Measurements from ENCODE around the gene KRT36.

The KRT36 gene

DNA sequence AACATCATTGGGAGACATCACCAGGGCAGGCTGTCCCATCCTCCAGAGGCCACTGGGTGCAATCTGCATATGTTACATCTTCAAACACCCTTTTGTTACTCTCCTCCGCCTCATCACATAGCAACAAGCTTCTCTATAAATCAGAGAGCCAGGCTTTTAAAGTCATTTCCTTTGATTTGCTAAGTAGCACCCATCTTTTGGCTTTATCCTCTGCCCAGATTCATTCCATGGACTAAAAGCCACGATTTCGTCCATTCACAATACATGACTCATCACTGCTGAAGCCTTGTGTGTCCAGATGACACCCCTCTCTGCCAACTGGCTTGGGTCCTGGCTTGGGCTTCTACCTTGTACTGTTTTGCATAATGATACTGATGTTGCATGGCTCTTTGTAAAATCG lies 47.0 kb downstream of the KRT36 start:
- H3K36me3 ChIP-seq (ENCODE audit: control insufficient read depth, low read depth, low read length) = no peaks in the 10 kb centered on the region
- H3K4me1 ChIP-seq (ENCODE audit: control insufficient read depth, low read depth, low read length) = no peaks in the 10 kb centered on the region
- no peaks in the 10 kb centered on the region for H3K27me3 ChIP-seq (ENCODE audit: control insufficient read depth, insufficient read depth, low read length)
- H3K27ac ChIP-seq (ENCODE audit: low read length) = no peak overlapping the region
- H3K9ac ChIP-seq (ENCODE audit: low read length) = no peak overlapping the region
- no peak overlapping the region for H3K4me3 ChIP-seq (ENCODE audit: low read length)
- H3K9me3 ChIP-seq (ENCODE audit: control insufficient read depth, low read depth, low read length) = no peaks in the 10 kb centered on the region

DNA sequence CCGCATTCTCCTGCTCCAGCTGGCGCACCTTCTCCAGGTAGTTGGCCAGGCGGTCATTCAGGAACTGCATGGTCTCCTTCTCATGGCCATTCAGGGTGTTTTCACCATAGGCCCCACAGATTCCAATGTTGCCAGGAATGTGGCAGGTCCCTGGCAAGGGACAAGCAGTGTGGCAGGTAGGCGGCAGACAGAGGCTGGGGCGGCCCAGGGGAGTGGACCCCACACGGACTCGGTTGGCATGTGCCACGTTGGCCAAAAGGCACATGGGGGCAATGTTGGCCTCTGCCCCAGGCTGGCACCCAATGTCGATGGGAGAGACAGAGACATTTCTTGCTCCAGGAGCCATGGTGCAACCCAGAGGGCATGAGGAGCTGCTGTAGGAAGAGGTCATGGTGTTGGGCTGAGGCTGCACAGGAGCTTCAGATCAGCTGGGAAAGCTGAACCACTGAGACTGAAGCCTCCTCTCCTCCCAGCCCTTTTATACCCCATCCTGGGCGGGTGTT lies 49.1 kb downstream of the KRT36 start, which contains the start of gene KRT38:
KRT38 (minus strand) TSS at position 453 of the 503 bp plus-strand sequence; CDS start at position 391, 62 bp downstream.
- Histone ChIP-seq H3K4me3 (ENCODE audit: low read length) (no peak within 1 kb of the TSS), H3K9me3 (ENCODE audit: control insufficient read depth, low read depth, low read length) (no peaks in the 10 kb centered on the region), H3K9ac (ENCODE audit: low read length) (no peak within 1 kb of the TSS), H3K27me3 (ENCODE audit: control insufficient read depth, insufficient read depth, low read length) (no peaks in the 10 kb centered on the region), H3K36me3 (ENCODE audit: control insufficient read depth, low read depth, low read length) (no peaks in the 10 kb centered on the region), H3K27ac (ENCODE audit: low read length) (no peak within 1 kb of the TSS), H3K4me1 (ENCODE audit: control insufficient read depth, low read depth, low read length) (no peaks in the 10 kb centered on the region)

DNA sequence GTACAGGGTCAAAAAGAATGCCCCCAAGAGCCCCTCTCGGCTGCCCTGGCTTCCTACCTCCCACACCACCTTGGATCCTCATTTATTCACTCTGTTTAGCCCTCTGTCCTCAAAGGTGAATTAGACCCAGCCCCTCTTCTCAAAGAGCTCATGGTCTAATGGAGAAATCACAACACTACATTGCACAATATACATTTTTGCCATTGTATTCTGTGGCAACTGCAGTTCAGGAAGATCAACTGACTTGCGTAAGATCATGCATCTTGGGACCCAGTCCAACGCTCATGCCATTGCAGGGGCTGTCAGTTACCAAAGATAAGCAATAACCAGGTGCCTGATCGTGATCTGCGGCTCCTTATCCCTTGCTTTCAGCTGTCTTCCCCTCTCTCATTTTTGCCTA lies 50.3 kb downstream of the KRT36 start:
- Histone ChIP-seq H3K4me3 (ENCODE audit: low read length) (no peak overlapping the region), H3K9ac (ENCODE audit: low read length) (no peak overlapping the region), H3K27me3 (ENCODE audit: control insufficient read depth, insufficient read depth, low read length) (no peaks in the 10 kb centered on the region), H3K27ac (ENCODE audit: low read length) (no peak overlapping the region), H3K9me3 (ENCODE audit: control insufficient read depth, low read depth, low read length) (no peaks in the 10 kb centered on the region), H3K36me3 (ENCODE audit: control insufficient read depth, low read depth, low read length) (no peaks in the 10 kb centered on the region), H3K4me1 (ENCODE audit: control insufficient read depth, low read depth, low read length) (no peaks in the 10 kb centered on the region)

DNA sequence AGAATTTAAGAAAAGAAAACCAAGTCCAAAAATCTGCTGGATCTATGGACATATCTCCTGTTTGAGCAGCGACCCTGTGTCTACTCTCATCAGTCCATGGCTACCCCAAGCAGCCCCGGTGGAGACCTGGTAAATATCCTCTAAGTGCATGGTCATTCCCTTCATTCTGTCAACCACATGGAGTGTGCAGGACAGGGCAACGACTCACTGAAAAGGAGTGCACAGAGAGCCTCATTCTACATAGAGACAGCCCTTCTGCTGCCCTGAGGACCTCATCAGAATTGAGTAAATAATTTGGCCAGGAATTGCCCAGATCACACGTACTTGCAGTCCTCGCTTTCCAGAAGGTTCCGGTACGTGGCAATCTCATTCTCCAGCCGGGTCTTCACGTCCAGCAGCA lies 51.9 kb downstream of the KRT36 start:
- Histone ChIP-seq H3K4me3 (ENCODE audit: low read length) (no peak overlapping the region), H3K27me3 (ENCODE audit: control insufficient read depth, insufficient read depth, low read length) (no peaks in the 10 kb centered on the region), H3K9me3 (ENCODE audit: control insufficient read depth, low read depth, low read length) (no peaks in the 10 kb centered on the region), H3K27ac (ENCODE audit: low read length) (no peak overlapping the region), H3K4me1 (ENCODE audit: control insufficient read depth, low read depth, low read length) (no peaks in the 10 kb centered on the region), H3K9ac (ENCODE audit: low read length) (no peak overlapping the region), H3K36me3 (ENCODE audit: control insufficient read depth, low read depth, low read length) (no peaks in the 10 kb centered on the region)

GRCh38 chr17:41437254-41437653 lies 52.5 kb downstream of the KRT36 start:
- no peaks in the 10 kb centered on the region for H3K27me3 ChIP-seq (ENCODE audit: control insufficient read depth, insufficient read depth, low read length)
- H3K9me3 ChIP-seq (ENCODE audit: control insufficient read depth, low read depth, low read length) = no peaks in the 10 kb centered on the region
- no peak overlapping the region for H3K4me3 ChIP-seq (ENCODE audit: low read length)
- no peak overlapping the region for H3K27ac ChIP-seq (ENCODE audit: low read length)
- H3K4me1 ChIP-seq (ENCODE audit: control insufficient read depth, low read depth, low read length) = no peaks in the 10 kb centered on the region
- H3K36me3 ChIP-seq (ENCODE audit: control insufficient read depth, low read depth, low read length) = no peaks in the 10 kb centered on the region
- no peak overlapping the region for H3K9ac ChIP-seq (ENCODE audit: low read length)
